Measurements from ENCODE around the gene DDX17. TPM values are rescaled to one million over a fixed set of nuclear protein-coding genes. Genes with fewer than 3 reads are reported as not detected.

Gene DDX17
- total RNA-seq, 3 donors from 2014 or later (not counting 1 experiment from before 2014, with no cell fraction given) = 571 to 752 (median 578) TPM

DNA sequence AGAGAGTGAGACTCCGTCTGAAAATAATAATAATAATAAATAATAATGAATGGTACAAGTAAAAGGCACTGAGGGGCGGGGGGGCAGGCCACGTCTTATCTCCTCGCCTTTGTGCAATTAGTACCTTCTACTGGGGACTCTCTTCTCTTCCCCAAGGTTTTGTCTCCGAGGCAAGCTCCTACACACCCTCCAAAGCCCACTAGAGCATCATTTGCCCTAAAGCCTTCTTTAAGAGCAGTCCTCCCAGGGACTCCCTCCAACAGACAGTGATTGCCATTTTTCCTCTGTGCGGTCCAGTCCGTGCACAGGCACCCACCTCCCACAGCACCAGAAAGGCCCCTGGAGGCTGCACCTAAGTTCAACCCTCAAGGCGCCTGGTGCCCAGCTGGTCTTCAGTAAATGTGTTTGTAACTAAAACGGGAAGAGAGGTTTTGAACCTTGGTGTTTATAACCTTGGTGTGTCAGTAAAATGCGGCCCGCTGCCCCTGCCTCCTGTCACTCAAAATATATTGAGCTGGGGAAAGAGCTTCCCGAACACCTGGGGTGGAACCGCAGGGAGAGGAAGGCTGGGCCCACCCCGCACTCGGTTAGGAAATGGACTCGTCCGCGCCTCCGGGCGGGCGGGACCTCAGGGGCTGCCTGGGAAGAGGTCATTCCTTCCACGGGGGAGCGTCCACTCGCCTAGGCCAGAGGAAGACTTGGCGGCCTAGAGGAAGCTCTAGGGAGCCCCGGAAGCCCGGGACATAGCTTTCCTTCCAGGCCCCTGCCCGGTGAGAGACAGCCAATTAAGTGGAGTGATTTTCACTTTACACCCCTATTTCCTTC lies 42.9 kb downstream of the DDX17 start:
- H3K27me3 ChIP-seq (ENCODE audit: control insufficient read depth, insufficient read depth, low read length) = peaks cover 14% of the 10 kb centered on the region

DNA sequence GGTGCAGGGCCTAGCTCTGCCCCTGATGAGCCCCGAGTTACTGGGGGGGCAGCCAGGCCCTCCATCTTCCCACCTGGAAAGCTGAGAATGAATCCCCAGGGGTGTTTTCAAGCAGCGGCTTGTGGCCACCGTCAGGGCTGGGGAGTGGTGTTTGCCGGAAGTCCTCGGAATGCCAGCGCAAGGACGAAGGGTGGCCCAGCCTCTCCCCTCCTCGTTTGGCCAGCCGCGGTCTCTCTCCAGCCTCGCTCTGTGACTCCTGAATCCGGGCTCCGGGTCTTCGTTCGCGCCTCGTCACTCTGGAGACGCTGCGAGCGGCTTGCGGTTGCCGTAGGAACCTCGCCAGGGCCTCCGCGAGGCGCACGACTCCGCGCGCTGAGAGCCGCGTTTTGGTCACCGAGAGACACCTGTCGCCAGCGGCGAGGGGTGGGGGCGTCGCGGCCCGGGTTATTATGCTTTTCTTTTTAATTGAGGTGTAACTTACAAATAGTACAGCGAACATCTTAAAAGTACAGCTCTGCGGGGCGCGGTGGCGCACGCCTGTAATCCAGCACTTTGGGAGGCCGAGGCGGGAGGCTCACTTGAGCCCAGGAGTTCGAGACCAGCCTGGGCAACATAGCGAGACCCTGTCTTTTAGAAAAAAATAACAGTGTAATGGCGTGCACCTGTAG lies 44.6 kb downstream of the DDX17 start:
- TF ChIP-seq, protein P1, sequence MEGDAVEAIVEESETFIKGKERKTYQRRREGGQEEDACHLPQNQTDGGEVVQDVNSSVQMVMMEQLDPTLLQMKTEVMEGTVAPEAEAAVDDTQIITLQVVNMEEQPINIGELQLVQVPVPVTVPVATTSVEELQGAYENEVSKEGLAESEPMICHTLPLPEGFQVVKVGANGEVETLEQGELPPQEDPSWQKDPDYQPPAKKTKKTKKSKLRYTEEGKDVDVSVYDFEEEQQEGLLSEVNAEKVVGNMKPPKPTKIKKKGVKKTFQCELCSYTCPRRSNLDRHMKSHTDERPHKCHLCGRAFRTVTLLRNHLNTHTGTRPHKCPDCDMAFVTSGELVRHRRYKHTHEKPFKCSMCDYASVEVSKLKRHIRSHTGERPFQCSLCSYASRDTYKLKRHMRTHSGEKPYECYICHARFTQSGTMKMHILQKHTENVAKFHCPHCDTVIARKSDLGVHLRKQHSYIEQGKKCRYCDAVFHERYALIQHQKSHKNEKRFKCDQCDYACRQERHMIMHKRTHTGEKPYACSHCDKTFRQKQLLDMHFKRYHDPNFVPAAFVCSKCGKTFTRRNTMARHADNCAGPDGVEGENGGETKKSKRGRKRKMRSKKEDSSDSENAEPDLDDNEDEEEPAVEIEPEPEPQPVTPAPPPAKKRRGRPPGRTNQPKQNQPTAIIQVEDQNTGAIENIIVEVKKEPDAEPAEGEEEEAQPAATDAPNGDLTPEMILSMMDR (IDR thresholded peaks at IDR 0.05) = no peak
- peak overlapping the region in 1 of 2 donors; percentile 13 for H3K27ac Mint-ChIP-seq
- Histone ChIP-seq H3K4me1 (ENCODE audit: control insufficient read depth, insufficient read depth, low read length) (peaks cover 10% of the 10 kb centered on the region), H3K27ac (ENCODE audit: low read length) (no peak overlapping the region), H3K27me3 (ENCODE audit: control insufficient read depth, insufficient read depth, low read length) (peaks cover 20% of the 10 kb centered on the region), H3K9me3 (ENCODE audit: control insufficient read depth, insufficient read depth, low read length) (no peaks in the 10 kb centered on the region), H3K36me3 (ENCODE audit: control insufficient read depth, insufficient read depth, low read length) (no peaks in the 10 kb centered on the region), H3K4me3 (ENCODE audit: low read length) (no peak overlapping the region)
- peak overlapping the region; percentile 28 for H3K4me3 Mint-ChIP-seq
- WGBS (ENCODE audit: insufficient coverage) = 14% methylated on average over 51 of the region's 51 CpGs
- peak; percentile 45 to 67 for DNase-seq
- H3K9me3 Mint-ChIP-seq = no peaks in the 10 kb centered on the region
- intact Hi-C loops (cut with micrococcal nuclease) = no loop called here
- H3K27me3 Mint-ChIP-seq (ENCODE audit: low read depth in 2 of 2) = peaks cover 51 to 56% of the 10 kb centered on the region in 2 donors
- peak; percentile 56 to 82 (median 79) for ATAC-seq
- no peaks in the 10 kb centered on the region for H3K36me3 Mint-ChIP-seq
- peaks cover 0 to 18% of the 10 kb centered on the region in 2 donors for H3K4me1 Mint-ChIP-seq

More for the DNA sequence above, 42.9 kb downstream of the DDX17 start:
- H3K4me1 ChIP-seq (ENCODE audit: control insufficient read depth, insufficient read depth, low read length) = peaks cover 17% of the 10 kb centered on the region
- no peak overlapping the region for H3K27ac ChIP-seq (ENCODE audit: low read length)
- no peak overlapping the region for H3K4me3 ChIP-seq (ENCODE audit: low read length)
- H3K9me3 Mint-ChIP-seq = no peaks in the 10 kb centered on the region
- no peaks in the 10 kb centered on the region for H3K36me3 Mint-ChIP-seq
- no peak overlapping the region for H3K27ac Mint-ChIP-seq
- ATAC-seq = no peak
- TF ChIP-seq, protein P1 (IDR thresholded peaks at IDR 0.05) = no peak
- H3K4me1 Mint-ChIP-seq = peaks cover 0 to 25% of the 10 kb centered on the region in 2 donors
- intact Hi-C loops (cut with micrococcal nuclease) = no loop called here
- no peak for DNase-seq
- no peaks in the 10 kb centered on the region for H3K36me3 ChIP-seq (ENCODE audit: control insufficient read depth, insufficient read depth, low read length)
- H3K4me3 Mint-ChIP-seq = no peak overlapping the region
- H3K9me3 ChIP-seq (ENCODE audit: control insufficient read depth, insufficient read depth, low read length) = no peaks in the 10 kb centered on the region
- H3K27me3 Mint-ChIP-seq (ENCODE audit: low read depth in 2 of 2) = peaks cover 35 to 52% of the 10 kb centered on the region in 2 donors
- WGBS (ENCODE audit: insufficient coverage) = 30% methylated on average over 27 of the region's 28 CpGs

DNA sequence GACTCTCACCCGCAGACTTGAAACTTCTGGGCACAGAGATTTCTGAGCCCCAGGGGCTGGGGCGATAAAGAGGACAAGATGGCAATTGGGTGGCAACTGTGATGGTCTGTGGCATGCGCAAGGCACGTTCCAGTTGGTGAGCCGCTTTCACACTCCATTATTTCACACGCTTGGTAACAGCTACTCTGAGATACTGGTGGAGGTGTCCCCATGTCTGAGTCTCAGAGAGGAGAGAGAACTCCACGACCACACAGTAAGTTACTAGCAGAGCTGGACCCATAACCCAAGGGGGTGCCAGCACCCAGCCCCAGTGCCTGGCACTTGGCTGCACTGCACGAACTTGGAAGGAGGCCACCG lies 45.1 kb downstream of the DDX17 start:
- ATAC-seq (peak; percentile 28 to 29 (median 28)), DNase-seq (no peak)
- Histone ChIP-seq H3K27ac (ENCODE audit: low read length) (no peak overlapping the region), H3K4me3 (ENCODE audit: low read length) (no peak overlapping the region), H3K4me1 (ENCODE audit: control insufficient read depth, insufficient read depth, low read length) (peaks cover 10% of the 10 kb centered on the region), H3K27me3 (ENCODE audit: control insufficient read depth, insufficient read depth, low read length) (peaks cover 26% of the 10 kb centered on the region), H3K36me3 (ENCODE audit: control insufficient read depth, insufficient read depth, low read length) (no peaks in the 10 kb centered on the region), H3K9me3 (ENCODE audit: control insufficient read depth, insufficient read depth, low read length) (no peaks in the 10 kb centered on the region)
- TF ChIP-seq, protein P1 (IDR thresholded peaks at IDR 0.05) = no peak
- Mint-ChIP-seq H3K27ac (peak overlapping the region in 1 of 2 donors; percentile 13), H3K9me3 (no peaks in the 10 kb centered on the region), H3K36me3 (no peaks in the 10 kb centered on the region), H3K4me3 (no peak overlapping the region), H3K4me1 (peaks cover 0 to 22% of the 10 kb centered on the region in 2 donors), H3K27me3 (ENCODE audit: low read depth in 2 of 2) (peaks cover 55 to 59% of the 10 kb centered on the region in 2 donors)
- WGBS (ENCODE audit: insufficient coverage) = 57% methylated on average over 8 of the region's 9 CpGs
- intact Hi-C loops (cut with micrococcal nuclease) = no loop called here
